T-cell (primary cell): ENCODE results near the gene BOLA3. TPM values are rescaled to one million over a fixed set of nuclear protein-coding genes. Genes with fewer than 3 reads are reported as not detected.
"Not testable (repeated sequence)": the region's sequence is repeated elsewhere in the genome, so short reads cannot be mapped to it uniquely, and the experiment has no call there.

Experiments used
- ATAC-seq, 4 experiments: fragments of 200-7000 bp in 3 of 4; fragments of 150-1000 bp in 1 of 4; cut with Tn5 transposase; replicated peaks in 1 of 4; 1 replicate in 3 of 4; 2 replicates in 1 of 4; pipeline ENCODE4 v1.10.0; 2021; ENCODE audit warnings: moderate library complexity in 3 of 4, mild to moderate bottlenecking in 2 of 4, moderate number of reproducible peaks in 1 of 4
- CTCF ChIA-PET, 2 donors: fragments of 300-600 bp; sonication (Branson Sonifier 250); formaldehyde crosslinking; loops; one replicate each; lab custom pipeline; 2022; ENCODE audit warnings: antibody characterized with exemption in 2 of 2; lab: Charles Lee
- POLR2A ChIA-PET, 2 donors: fragments of 300-600 bp; sonication (Branson Sonifier 250); formaldehyde crosslinking; loops; one replicate each; lab custom pipeline; 2022; ENCODE audit warnings: antibody characterized with exemption in 2 of 2; lab: Charles Lee
- DNase-seq, 35 experiments: peaks; one replicate each; pipeline versions ENCODE4 v3.0.0 to v3.0.0-alpha.2; 2013 to 2023
- H3K27ac ChIP-seq: one replicate; pipeline ENCODE4 v1.5.1; 2013; ENCODE audit warnings: low read length
- H3K27me3 ChIP-seq, 2 experiments: replicated peaks in 1 of 2; 1 replicate in 1 of 2; 2 replicates in 1 of 2; pipeline versions ENCODE4 v1.6.1 to v1.7.0; 2013; ENCODE audit warnings: low read length in 1 of 2, mixed read lengths in 1 of 2; ENCODE audit not compliant: control insufficient read depth in 2 of 2, insufficient read depth in 2 of 2; ENCODE audit errors: extremely low read depth in 1 of 2
- H3K36me3 ChIP-seq, 2 donors: 1 replicate in 1 of 2; 2 replicates in 1 of 2; pipeline versions ENCODE4 v1.6.1 to v1.7.0; 2013; ENCODE audit warnings: low read length in 1 of 2; ENCODE audit not compliant: control insufficient read depth in 2 of 2, insufficient read depth in 1 of 2; ENCODE audit errors: extremely low read depth in 1 of 2
- H3K4me1 ChIP-seq, 2 experiments: 1 replicate in 1 of 2; 2 replicates in 1 of 2; pipeline versions ENCODE4 v1.6.1 to v1.7.0; 2013; ENCODE audit warnings: low read length in 2 of 2, mixed read lengths in 1 of 2; ENCODE audit not compliant: insufficient read depth in 2 of 2, control insufficient read depth in 1 of 2; ENCODE audit errors: extremely low read depth in 1 of 2
- H3K4me3 ChIP-seq, 2 donors: 1 replicate in 1 of 2; 2 replicates in 1 of 2; pipeline versions ENCODE4 v1.5.1 to v1.7.0; 2013; ENCODE audit warnings: mild to moderate bottlenecking in 2 of 2, low read length in 1 of 2, moderate library complexity in 1 of 2; ENCODE audit not compliant: control insufficient read depth in 1 of 2; ENCODE audit errors: extremely low read depth in 1 of 2
- H3K9me3 ChIP-seq: 2 replicates; pipeline ENCODE4 v1.7.0; 2013
- H3K27ac Mint-ChIP-seq, 2 donors: one replicate each; pipeline ENCODE4 v1.8.0; 2020 to 2021; ENCODE audit warnings: mild to moderate bottlenecking in 2 of 2, mixed read lengths in 2 of 2
- H3K27me3 Mint-ChIP-seq, 2 donors: one replicate each; pipeline ENCODE4 v1.8.0; 2021 to 2022; ENCODE audit warnings: mixed read lengths in 2 of 2
- H3K36me3 Mint-ChIP-seq: one replicate; pipeline ENCODE4 v1.8.0; 2021; ENCODE audit warnings: mixed read lengths
- H3K4me1 Mint-ChIP-seq, 3 donors: one replicate each; pipeline ENCODE4 v1.8.0; 2020 to 2022; ENCODE audit warnings: mixed read lengths in 3 of 3, mild to moderate bottlenecking in 1 of 3
- H3K4me3 Mint-ChIP-seq, 3 donors: one replicate each; pipeline ENCODE4 v1.8.0; 2020 to 2022; ENCODE audit warnings: mild to moderate bottlenecking in 3 of 3, mixed read lengths in 3 of 3, moderate library complexity in 3 of 3
- H3K9me3 Mint-ChIP-seq, 3 donors: one replicate each; pipeline ENCODE4 v1.8.0; 2020 to 2022; ENCODE audit warnings: mixed read lengths in 3 of 3
- WGBS: methylation state at CpG from one replicate; pipeline ENCODE4 v1.1.5; 2013; ENCODE audit warnings: missing lambda C conversion rate; ENCODE audit not compliant: insufficient coverage; 5-methylcytosine and 5-hydroxymethylcytosine counted together
- total RNA-seq, 35 experiments: library from RNA in 6 of 35; stranded (reverse) in 6 of 35; fragments of 120-200 nt in 1 of 35; gene quantifications; one replicate each; pipeline versions ENCODE4 v1.2.1 to v1.2.4 and lab custom pipeline; 2013 to 2026

The BOLA3 gene
- total RNA-seq, 5 donors from 2014 or later (not counting 1 experiment from before 2014, with no cell fraction given) = 13.7 to 16.0 (median 15.5) TPM

DNA sequence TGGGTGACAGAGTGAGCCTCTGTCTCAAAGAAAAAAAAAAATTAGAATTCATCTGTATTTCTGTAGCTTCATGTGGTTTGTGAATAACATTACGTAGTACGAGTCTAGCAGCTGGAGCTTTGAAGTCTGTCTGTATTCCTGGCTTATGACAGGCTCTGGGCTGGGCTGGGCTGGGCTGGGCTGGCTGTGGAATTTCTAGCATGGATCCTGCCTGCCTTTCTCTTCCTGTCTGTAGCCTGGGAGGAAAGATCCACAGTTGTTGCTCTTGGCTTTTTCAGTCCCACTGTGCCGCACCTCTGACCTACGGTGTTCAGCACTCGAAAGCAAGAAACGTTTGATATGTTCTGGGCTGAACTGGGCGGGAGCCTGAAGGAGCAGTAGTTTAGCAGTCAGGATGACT is 55.4 kb downstream of the BOLA3 start:
- Mint-ChIP-seq H3K36me3 (peaks cover 40% of the 10 kb centered on the region), H3K4me3 (no peak overlapping the region), H3K4me1 (no peaks in the 10 kb centered on the region), H3K27ac (no peak overlapping the region), H3K27me3 (no peaks in the 10 kb centered on the region), H3K9me3 (no peaks in the 10 kb centered on the region)
- DNase-seq (no peak), ATAC-seq (no peak)
- H3K9me3 ChIP-seq = no peaks in the 10 kb centered on the region
- no peaks in the 10 kb centered on the region for H3K27me3 ChIP-seq
- H3K4me1 ChIP-seq = no peaks in the 10 kb centered on the region
- WGBS = 93% methylated on average over 7 of the region's 7 CpGs
- ChIA-PET POLR2A (no interaction called here), CTCF (interaction anchor here in 1 of 2 donors (0.5 kb wide), 1 partner anchor 27 kb away, joined by 5 read pairs; no protein-coding TSS in a partner anchor)
- peaks cover 33 to 77% of the 10 kb centered on the region in 2 donors for H3K36me3 ChIP-seq
- no peak overlapping the region for H3K4me3 ChIP-seq
- no peak overlapping the region for H3K27ac ChIP-seq

DNA sequence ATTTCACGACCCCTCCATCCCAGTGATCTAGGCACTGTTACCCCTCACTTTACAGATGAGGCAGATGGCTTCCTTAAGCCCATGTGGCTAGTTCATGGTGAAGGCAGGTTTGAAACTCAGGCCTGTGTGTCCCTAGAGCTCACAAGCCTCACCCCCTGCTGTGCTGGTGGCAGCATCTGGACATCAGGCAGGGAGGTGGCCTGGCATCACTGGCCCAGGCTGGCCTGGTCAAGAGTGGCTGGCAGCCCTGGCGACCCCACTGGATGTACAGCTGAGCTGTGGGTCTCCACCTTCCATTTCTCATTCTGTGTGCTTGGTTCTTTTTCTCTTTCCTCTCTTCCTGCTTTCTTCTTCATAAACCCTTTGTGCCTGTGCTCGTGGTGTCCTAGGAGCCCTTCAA is 56.3 kb downstream of the BOLA3 start:
- Histone ChIP-seq H3K27ac (no peak overlapping the region), H3K9me3 (no peaks in the 10 kb centered on the region), H3K36me3 (peaks cover 33 to 80% of the 10 kb centered on the region in 2 donors), H3K4me1 (no peaks in the 10 kb centered on the region), H3K4me3 (no peak overlapping the region), H3K27me3 (no peaks in the 10 kb centered on the region)
- ChIA-PET POLR2A (no interaction called here), CTCF (no interaction called here)
- no peaks in the 10 kb centered on the region for H3K9me3 Mint-ChIP-seq
- no peaks in the 10 kb centered on the region for H3K4me1 Mint-ChIP-seq
- H3K27me3 Mint-ChIP-seq = no peaks in the 10 kb centered on the region
- no peak overlapping the region for H3K4me3 Mint-ChIP-seq
- no peak overlapping the region for H3K27ac Mint-ChIP-seq
- H3K36me3 Mint-ChIP-seq = peaks cover 42% of the 10 kb centered on the region
- 94% methylated on average over 2 of the region's 3 CpGs for WGBS
- no peak for ATAC-seq
- DNase-seq = no peak

DNA sequence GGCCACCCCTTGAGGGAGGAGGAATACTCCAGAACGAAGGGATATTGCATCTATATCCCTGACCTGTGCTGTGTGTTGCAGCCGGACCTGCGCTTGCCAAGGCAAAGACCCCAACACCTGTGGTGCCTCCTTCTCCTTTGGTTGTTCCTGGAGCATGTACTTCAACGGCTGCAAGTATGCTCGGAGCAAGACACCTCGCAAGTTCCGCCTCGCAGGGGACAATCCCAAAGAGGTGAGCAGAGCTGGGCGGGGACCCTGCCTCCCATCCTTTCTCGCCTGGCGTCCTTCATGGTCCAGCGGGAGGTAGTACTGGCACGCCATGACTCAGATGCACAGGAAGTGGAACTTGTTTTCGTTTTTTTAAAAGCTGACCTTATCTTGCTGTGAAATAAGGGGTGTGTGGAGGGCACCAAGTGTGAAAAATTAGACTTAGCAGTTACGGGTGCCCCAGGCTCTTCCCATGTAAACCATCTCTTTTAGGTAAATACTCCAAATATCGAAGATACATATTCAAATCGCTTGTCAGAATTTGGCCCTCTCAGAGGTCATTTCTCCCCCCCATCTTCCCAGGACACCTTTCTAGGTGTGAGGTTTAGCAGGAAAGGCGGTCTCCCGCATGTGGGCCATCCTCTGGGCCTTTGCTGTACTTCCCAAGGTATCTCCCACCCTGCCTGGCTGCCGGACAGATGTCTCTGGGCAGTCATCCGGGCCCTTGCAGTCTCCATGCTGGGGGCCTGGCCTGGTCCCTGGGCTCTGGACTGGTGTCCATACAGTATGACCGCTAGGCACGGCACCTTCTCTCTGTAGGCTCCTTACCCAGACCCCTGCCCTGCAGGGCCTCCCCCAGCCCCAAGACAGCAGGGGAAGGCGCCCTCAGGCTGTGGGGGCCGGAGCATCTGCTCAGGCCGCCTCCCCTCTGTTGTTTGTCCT is 57.6 kb downstream of the BOLA3 start:
- WGBS = 99% methylated on average over 18 of the region's 26 CpGs
- no peak for DNase-seq
- H3K36me3 Mint-ChIP-seq = peaks cover 47% of the 10 kb centered on the region
- no peak for ATAC-seq
- ChIA-PET CTCF (interaction anchor here in 1 of 2 donors (0.5 kb wide), 1 partner anchor 11 kb away, joined by 3 read pairs; no protein-coding TSS in a partner anchor), POLR2A (no interaction called here)
- no peaks in the 10 kb centered on the region for H3K4me1 Mint-ChIP-seq
- H3K27me3 Mint-ChIP-seq = no peaks in the 10 kb centered on the region
- H3K36me3 ChIP-seq = peaks cover 35 to 83% of the 10 kb centered on the region in 2 donors
- H3K4me3 Mint-ChIP-seq = no peak overlapping the region
- H3K27ac ChIP-seq = no peak overlapping the region
- peak overlapping the region in 1 of 2 donors; percentile 44 for H3K27ac Mint-ChIP-seq
- no peaks in the 10 kb centered on the region for H3K27me3 ChIP-seq
- H3K9me3 ChIP-seq = no peaks in the 10 kb centered on the region
- H3K4me3 ChIP-seq = no peak overlapping the region
- no peaks in the 10 kb centered on the region for H3K9me3 Mint-ChIP-seq
- H3K4me1 ChIP-seq = no peaks in the 10 kb centered on the region

DNA sequence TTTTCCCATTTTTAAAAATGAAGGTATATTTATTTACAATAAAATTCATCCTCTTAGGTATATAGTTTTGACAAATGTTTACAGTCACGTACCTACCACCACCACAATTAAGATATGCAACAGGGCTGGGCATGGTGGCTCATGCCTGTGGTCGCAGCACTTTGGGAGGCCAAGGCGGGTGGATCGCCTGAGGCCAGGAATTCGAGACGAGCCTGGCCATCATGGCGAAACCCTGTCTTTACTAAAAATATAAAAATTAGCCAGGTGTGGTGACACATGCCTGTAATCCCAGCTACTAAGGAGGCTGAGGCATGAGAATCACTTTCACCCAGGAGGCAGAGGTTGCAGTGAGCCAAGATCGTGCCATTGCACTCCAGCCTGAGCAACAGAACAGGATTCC is 59.0 kb downstream of the BOLA3 start:
- WGBS = 100% methylated on average over 1 of the region's 8 CpGs
- H3K36me3 ChIP-seq = peaks cover 22 to 75% of the 10 kb centered on the region in 2 donors
- POLR2A ChIA-PET = interaction anchor here in 1 of 2 donors (0.5 to 0.7 kb wide), 2 partner anchors 27 to 57 kb away, joined by 3 to 10 read pairs; no protein-coding TSS in a partner anchor

GRCh38 chr2:74087696-74088095 is 60.0 kb downstream of the BOLA3 start:
- Histone ChIP-seq H3K36me3 (peaks cover 16 to 73% of the 10 kb centered on the region in 2 donors), H3K4me3 (no peak overlapping the region), H3K9me3 (no peaks in the 10 kb centered on the region), H3K4me1 (no peaks in the 10 kb centered on the region), H3K27me3 (no peaks in the 10 kb centered on the region), H3K27ac (no peak overlapping the region)
- CTCF ChIA-PET = no interaction called here
- DNase-seq = no peak
- Mint-ChIP-seq H3K4me3 (no peak overlapping the region), H3K27ac (no peak overlapping the region), H3K9me3 (no peaks in the 10 kb centered on the region), H3K4me1 (no peaks in the 10 kb centered on the region), H3K27me3 (no peaks in the 10 kb centered on the region), H3K36me3 (peaks cover 49% of the 10 kb centered on the region)
- WGBS = 96% methylated on average over 10 of the region's 16 CpGs
- POLR2A ChIA-PET = interaction anchor here in 1 of 2 donors (0.6 kb wide), 1 partner anchor 58 kb away, joined by 4 read pairs; no protein-coding TSS in a partner anchor
- no peak for ATAC-seq

More for the DNA sequence above, 59.0 kb downstream of the BOLA3 start:
- H3K27ac ChIP-seq, H3K4me3 Mint-ChIP-seq, H3K27me3 Mint-ChIP-seq, H3K4me3 ChIP-seq, H3K9me3 ChIP-seq, H3K4me1 Mint-ChIP-seq, H3K4me1 ChIP-seq, H3K27ac Mint-ChIP-seq, CTCF ChIA-PET, H3K9me3 Mint-ChIP-seq, H3K27me3 ChIP-seq, DNase-seq, ATAC-seq: not testable (repeated sequence)
- H3K36me3 Mint-ChIP-seq = peaks cover 40% of the 10 kb centered on the region

DNA sequence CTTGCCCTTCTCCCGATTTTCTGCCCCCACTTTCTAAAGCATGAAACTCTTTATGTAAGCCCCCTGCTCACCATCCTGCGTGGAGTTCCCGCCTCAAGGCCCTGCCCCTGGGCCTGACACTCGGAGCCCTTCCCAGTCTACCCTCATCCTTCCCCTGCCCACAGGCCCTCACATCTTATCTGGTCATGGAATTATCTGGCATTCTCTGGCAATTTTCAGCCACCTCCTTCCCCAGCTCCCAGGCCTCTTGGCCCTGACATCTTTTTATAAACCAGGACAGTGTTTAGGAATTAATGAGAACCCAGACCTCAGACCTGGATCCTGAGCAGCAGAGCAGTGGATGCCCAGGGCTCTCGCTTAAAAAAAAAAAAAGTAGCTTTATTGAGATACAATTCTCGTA is 61.7 kb downstream of the BOLA3 start:
- H3K27ac ChIP-seq = no peak overlapping the region
- H3K27ac Mint-ChIP-seq = no peak overlapping the region

More for the DNA sequence above, 61.7 kb downstream of the BOLA3 start:
- H3K4me1 ChIP-seq = no peaks in the 10 kb centered on the region
- H3K9me3 ChIP-seq = no peaks in the 10 kb centered on the region
- ATAC-seq (no peak), DNase-seq (no peak)
- H3K4me3 Mint-ChIP-seq = no peak overlapping the region
- peaks cover 56% of the 10 kb centered on the region for H3K36me3 Mint-ChIP-seq
- POLR2A ChIA-PET = no interaction called here
- no peaks in the 10 kb centered on the region for H3K9me3 Mint-ChIP-seq
- H3K4me3 ChIP-seq = no peak overlapping the region
- no peaks in the 10 kb centered on the region for H3K27me3 Mint-ChIP-seq
- peaks cover 0 to 6% (median 0%) of the 10 kb centered on the region in 3 donors for H3K4me1 Mint-ChIP-seq
- H3K27me3 ChIP-seq = no peaks in the 10 kb centered on the region
- CTCF ChIA-PET = interaction anchor here (0.6 kb wide), 2 partner anchors 118 to 176 kb away, joined by 3 to 5 read pairs; no protein-coding TSS in a partner anchor
- H3K36me3 ChIP-seq = peaks cover 9 to 74% of the 10 kb centered on the region in 2 donors
- 96% methylated on average over 4 of the region's 6 CpGs for WGBS
